ENCODE measurements around the gene NGB.

Gene NGB

GRCh38 chr14:77230914-77231313, 40.1 kb downstream of the NGB start:
- no peak for DNase-seq (ENCODE audit: low spot score)

GRCh38 chr14:77228056-77228455, 43.0 kb downstream of the NGB start:
- no peak for DNase-seq (ENCODE audit: low spot score)

DNA sequence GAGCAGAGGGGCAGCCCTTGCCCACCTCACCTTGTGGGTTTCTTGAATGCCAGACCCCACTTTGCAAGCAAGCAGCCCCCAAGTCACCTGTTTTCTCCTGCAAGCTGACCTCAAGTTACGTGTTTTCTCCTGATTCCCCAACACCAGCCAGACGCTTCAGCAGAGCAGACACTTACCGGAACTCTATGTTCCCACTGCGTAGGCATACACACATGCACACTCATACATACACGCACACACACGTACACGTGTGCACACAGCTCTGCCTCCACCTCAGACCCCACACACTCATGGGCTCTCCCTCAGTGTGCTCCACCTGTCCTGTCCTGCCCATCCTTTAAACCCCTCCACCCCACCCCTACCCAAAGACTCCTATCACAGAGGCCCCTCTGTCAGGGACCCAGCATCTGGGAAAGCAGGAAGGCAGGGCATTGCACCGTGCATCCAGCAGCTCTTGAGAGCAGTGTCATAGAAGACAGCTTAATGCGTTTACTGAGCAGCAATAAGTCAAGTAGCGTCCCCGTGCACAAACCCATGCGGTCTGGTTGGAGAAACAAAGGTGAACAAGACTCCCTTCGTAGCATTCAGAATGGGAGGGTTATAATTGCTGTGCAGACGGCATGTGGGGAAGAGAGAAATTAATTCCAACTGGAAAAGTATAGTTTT, 45.0 kb downstream of the NGB start:
- DNase-seq (ENCODE audit: low spot score): no peak

DNA sequence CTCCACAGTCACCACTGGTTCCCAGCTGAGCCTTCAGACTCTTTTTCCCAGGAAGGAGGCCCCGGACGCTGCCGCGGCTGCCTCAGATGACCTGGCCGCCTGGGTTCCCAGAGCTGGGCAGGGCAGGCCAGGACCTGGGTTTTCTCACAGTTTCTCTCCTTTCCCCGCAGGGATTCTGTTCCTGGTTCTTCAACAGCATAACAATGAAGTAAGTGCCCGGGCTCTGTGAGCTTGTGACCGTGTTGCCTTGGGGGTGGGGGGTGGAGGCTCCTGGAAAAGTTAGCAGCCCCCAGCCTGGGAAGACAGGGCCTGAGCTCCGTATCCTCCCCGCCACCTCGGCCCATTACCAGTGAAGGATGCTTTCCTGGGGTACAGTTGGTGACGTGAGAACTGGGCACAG, 45.8 kb downstream of the NGB start:
- DNase-seq (ENCODE audit: low spot score): no peak

DNA sequence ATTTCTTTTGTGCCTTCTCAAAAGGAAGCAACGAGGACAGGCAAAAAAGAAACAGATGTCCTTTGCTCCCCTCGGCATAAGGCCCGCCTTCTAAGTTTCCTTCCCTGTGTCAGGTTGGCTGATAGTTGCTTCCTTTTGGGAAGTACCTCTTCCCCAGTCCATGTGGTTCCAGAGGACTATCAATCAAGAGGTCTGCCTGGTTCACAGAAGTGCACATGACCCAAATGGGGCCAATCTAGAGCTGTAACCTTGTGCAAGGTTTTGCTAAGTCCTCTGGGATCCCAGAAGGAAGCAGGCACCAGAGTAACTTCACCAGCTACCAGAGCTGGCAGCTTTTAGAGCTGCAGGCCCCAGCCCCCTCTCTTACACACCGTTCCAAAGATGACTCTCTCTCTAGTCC, 46.8 kb downstream of the NGB start:
- no peak for DNase-seq (ENCODE audit: low spot score)

GRCh38 chr14:77222546-77223225, 48.3 kb downstream of the NGB start:
- no peak for DNase-seq (ENCODE audit: low spot score)

GRCh38 chr14:77221241-77221871, 49.6 kb downstream of the NGB start:
- no peak for DNase-seq (ENCODE audit: low spot score)

DNA sequence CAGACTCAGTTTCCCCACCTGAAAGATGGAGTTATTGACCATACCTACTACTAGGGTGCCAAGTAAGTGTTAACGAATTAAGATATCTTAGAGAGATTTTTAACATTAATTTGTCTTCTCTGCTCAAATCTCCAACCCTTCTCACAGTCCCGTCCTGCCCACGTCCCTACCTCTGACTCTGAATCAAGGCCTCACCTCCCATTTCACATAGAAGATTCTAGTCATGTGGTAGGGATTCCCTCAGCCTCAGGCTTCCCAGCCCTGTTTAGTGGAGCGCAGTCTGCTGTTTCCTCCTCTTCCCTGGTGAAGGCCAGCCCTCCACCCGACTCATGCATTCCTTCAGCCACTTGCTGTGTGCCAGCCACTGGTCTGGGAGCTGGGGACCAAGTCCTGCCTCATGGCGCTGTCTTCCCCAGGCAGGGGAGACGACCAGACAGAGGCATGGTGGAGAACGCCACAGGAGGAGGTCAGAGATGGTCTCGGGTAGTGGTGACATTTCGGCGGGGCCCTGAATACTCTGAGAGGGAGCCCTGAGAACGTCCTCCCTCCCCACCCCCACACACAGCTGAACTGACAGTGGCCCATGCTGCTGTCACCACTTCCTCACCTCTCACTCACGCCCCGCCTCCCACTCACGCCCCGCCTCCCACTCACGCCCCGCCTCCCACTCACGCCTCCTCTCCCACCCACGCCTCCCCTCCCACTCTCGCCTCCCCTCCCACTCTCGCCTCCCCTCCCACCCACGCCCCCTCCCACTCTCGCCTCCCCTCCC, 50.6 kb downstream of the NGB start:
- DNase-seq (ENCODE audit: low spot score): no peak

- DNase-seq (ENCODE audit: low spot score): no peak
These were observed 51.4 kb downstream of the NGB start for GRCh38 chr14:77219591-77219990.

DNA sequence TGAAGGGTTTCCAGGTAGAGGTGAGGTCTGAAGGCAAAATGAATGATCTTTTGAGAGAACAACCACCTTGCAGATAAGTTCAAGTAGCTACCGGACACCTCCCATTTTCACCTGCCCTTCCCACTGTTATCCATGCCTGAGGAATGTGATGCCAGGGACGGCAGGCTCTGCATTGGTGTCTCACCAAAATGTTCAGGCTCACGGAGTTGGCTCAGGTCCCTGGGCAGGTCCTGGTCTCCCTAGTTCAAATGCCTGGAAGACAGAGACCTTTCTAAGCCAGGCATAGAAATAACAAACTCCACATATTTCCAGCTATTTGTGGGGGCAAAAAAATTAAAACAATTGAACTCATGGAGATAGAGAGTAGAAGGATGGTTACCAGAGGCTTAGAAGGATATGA, 53.5 kb downstream of the NGB start:
- DNase-seq (ENCODE audit: low spot score): no peak
